OCI-M1 (cell line): ENCODE data around the gene TRAPPC10.

Experiments
- DNase-seq: peaks from one replicate; lab custom pipeline; 2025; lab: John Stamatoyannopoulos, UW

Gene TRAPPC10

DNA sequence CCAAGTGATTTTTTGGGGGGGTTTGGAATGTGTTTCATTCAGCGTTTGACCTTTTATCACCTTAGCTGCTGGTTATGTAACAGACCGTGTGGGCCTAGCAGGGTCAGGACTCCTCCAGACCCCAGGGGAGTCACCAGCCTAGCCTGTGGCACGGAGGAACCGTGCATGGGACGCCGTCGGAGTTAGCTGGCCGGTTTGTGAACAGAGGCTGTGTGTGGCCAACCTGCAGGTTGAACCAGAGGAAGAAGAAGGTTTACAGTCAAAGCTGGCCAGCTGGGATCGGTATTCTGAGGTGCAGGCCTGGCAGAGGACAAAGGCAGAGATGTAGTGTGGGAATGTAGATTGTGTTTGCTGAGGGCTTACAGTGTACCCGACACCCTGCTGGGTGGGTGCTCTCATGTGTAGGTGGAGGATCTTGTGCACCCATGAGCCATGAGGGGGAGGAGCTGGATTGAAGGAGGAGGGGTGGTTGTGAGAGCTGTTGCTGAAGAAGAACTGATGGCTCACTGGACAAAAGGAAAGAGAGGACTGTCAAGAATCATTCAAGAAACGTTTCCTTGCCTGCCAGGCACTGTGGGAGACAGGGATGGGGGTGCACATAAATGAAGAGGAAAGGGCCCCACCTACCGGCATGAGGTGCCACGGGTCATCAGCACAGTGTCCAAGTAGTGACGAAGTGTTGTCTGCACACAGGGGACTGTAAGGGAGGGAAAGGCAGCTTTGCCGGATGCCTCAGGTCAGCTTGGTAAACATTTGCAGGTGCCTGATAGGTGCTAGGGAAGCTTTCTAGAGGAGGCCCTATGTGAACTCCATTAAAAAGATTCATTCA lies 55.1 kb downstream of the TRAPPC10 start:
- DNase-seq = no peak

DNA sequence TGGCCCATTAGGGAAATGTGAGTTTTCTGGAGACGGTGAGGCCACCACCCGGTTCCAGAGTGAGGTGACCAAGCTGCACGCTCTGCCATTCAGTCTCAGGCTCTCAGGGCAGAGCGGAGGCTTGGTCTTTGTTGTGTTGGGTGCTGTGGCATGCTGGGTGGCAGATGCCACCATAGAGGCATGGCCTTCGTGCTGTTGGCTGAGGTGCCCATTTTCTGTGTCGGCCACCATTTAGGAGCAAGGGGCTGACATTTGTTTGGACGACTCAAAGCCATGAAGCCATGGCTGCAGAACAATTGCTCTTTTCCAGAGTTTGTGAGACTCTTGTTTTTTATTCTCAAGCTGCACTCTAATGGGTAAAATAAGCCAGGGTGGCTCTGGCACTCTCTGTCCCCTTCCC lies 58.3 kb downstream of the TRAPPC10 start:
- DNase-seq = no peak

DNA sequence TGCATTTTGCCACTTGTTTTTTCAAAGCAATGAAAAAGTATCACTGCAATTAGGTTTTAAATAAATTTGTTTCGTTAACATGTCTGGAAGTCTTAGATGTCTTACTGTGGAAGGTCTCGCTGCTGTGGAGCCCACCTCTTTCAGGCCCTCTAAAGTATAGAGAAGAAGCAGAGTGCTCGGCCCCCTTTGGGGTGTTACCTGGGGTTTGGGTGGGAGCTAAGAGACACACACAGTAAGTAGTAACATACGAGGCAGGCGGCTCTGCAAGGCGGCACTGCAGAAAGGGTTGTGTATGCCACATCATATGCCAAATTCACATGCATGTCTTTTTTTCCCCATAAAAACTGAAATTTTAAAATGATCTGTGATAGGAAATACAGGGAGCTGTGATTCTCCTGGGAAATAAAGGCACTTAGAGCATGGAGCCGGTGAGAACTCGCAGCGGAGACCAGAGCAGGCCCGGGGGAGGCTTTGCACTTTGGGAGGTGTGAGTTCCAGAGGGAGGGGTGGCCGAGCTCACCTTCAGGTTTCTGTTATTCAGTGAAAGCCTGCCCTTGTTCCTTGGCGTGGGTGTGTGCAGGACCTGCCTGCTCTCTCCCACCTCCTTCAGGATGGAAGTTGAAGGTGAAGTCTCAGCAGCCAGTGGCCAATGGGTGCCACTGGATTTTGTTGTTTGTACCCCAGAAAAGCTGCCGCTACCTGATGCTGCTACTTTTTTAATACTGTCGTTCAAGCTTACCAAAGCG lies 59.4 kb downstream of the TRAPPC10 start:
- DNase-seq = no peak

DNA sequence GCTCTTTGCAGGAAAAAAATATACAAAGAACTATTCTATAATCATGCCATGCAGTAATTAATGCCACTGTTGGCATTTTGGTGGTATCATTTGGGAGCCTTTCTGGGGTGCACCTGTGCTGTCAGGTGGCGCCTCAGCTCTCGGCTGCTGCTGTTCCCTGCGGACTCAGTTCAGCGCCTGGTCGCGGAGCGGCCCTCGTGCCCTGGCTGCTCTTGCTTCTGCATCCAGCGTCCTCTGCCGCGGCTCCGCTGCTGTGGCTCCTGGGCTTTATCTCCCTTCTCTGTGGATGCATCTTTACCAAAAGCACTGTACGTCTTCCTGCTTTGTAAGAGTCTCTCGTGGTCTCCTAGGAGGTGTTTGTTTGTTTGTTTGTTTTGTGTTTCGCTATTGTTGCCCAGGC lies 60.0 kb downstream of the TRAPPC10 start:
- DNase-seq = no peak

DNA sequence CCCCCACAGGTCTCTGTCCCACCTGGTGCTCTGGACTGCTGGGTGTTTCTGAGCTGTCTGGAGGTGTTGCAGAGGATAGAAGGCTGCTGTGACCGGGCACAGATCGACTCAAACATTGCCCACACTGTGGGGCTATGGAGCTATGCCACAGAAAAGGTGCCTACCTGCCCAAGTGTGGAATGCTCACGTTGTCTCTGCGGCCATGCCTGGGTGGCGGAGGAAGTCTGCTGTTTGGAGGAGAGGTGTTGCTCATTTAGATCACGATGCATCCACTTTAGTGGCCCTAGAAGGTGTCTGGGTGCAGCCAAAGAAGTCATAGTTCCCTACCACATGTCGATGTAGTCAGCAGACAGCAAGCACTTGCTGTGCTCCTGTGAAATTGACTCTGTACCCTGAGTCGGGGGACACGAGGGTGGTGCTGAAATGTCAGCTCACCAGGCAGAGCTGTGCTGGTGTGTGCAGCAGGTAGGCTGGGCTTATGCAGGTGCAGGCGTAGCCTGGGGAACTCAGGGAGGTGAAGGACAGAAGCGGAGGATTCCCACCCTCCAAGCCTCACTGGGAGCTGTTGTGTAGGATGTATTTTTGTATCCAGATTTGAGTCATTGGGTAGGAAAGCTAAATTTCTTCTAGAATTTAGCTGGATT lies 62.3 kb downstream of the TRAPPC10 start:
- no peak for DNase-seq

DNA sequence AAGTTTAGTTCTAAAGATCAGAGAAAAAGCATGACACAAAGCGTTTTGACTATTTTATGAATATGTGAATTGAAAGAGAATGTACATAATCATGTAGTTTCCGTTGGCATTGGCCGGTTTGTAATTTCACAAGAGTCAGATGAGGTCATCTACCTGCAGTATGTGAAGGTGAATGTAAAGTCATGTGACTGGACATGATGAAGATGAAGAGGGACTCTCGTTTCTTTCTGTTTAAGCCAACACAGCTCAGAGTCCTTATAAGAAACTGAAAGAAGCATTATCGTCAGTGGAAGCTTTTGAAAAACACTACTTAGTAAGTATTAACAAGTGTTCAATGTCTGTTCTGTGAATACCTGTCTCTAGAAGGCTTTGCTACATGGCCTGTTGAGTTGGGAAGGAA lies 64.2 kb downstream of the TRAPPC10 start:
- DNase-seq = no peak

DNA sequence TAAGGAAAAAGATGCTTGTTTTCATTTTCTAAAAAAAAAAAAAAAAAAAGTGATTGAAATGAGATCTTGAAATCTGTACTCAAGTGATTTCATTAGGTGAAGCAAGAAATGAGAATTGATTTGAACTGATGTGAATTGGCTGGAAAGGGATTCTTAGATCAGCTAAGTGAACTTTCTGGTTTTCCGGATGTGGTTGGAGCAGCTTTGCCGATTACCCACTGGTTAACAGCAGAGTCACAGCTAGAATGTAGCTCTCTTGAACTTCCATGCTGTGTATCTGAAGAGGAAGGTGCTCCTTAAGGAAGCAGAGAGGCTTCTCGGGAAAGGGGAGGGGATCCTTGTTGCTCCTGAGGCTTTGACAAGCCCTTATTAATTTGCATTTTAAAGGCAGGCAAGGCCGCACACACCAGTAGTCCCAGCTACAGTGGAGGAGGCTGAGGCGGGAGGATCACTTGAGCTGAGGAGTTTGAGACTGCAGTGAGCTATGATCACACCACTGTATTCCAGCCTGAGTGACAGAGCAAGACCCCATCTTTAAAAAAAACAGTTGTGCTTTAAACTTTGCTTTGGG lies 66.4 kb downstream of the TRAPPC10 start:
- DNase-seq = no peak

DNA sequence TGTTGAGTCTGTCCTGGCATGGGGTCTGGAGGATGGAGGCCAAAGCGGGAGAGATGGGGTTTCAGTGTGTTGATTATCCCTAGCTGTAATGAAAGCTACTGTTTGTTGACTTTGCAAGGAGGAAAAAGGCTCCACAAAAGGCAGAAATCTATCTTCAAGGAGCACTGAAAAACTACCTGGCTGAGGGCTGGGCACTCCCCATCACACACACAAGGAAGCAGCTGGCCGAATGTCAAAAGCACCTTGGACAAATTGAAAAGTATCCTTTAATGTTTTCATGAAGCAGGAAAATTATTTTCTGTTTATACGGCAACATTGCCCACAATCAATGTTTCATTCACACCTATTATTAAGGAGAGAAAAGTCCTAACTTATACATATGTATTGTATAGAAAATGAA lies 67.3 kb downstream of the TRAPPC10 start:
- DNase-seq = no peak

DNA sequence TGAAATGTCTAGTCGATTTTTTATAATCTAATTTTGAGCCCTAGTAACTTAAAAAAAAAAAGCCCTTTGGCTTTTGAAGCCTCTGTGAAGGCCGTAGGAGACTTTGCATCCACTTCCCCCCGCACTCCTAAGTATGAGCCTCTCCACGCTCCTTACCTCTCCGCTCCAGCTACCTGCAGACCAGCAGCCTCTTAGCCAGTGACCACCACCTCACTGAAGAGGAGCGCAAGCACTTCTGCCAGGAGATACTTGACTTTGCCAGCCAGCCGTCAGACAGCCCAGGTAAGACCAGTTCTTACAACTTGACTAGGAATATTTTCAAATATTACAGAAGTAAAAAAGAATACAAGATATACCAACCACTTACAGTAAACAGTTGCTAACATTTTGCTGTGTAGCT lies 67.7 kb downstream of the TRAPPC10 start:
- no peak for DNase-seq

DNA sequence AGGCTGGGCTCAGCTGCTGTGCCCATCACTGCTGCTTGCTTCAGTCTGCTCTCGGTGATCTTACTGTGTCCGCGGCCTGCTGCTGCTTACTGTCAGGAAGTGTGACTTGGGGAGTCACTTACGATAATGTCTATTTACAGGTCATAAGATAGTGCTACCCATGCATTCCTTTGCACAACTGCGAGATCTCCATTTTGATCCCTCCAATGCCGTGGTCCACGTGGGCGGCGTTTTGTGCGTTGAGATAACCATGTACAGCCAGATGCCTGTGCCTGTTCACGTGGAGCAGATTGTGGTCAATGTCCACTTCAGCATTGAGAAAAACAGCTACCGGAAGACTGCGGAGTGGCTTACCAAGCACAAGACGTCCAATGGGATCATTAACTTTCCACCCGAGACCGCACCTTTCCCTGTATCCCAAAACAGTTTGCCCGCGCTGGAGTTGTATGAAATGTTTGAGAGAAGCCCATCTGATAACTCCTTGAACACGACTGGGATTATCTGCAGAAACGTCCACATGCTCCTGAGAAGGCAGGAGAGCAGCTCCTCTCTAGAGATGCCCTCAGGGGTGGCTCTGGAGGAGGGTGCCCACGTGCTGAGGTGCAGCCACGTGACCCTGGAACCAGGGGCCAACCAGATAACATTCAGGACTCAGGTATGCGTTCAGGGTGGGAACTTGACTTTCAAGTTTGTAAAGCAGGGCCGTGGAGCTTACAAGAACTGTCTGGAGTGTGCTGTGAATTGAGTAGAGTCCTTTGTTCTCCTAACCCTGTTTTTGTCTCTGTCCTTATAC lies 70.7 kb downstream of the TRAPPC10 start:
- no peak for DNase-seq

DNA sequence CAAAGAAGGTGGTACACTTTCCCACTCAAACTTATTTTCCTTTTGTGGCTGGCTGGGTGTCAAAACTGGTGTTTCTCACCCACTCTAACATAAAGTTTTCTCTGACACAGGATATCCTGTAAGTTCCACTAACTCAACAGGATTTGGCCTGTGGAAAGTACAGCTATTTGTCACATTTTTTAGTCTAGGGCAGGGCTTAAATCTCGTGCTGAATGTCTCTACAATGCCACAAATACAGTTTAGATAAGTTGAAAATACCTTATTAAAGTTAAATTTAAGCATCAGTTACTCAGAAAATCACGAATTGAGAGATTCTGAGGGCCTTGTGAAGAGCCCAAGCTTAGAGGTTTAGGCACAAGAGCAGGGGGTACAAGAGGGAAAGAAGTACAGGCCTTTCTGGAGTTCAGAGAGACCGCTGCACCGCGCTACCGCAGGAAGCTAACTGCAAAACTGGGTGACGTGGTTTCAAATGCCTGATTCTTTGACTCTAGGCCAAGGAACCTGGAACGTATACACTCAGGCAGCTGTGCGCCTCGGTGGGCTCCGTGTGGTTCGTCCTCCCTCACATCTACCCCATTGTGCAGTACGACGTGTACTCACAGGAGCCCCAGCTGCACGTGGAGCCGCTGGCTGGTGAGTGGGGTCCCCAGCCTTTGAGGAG lies 71.7 kb downstream of the TRAPPC10 start:
- DNase-seq = no peak

DNA sequence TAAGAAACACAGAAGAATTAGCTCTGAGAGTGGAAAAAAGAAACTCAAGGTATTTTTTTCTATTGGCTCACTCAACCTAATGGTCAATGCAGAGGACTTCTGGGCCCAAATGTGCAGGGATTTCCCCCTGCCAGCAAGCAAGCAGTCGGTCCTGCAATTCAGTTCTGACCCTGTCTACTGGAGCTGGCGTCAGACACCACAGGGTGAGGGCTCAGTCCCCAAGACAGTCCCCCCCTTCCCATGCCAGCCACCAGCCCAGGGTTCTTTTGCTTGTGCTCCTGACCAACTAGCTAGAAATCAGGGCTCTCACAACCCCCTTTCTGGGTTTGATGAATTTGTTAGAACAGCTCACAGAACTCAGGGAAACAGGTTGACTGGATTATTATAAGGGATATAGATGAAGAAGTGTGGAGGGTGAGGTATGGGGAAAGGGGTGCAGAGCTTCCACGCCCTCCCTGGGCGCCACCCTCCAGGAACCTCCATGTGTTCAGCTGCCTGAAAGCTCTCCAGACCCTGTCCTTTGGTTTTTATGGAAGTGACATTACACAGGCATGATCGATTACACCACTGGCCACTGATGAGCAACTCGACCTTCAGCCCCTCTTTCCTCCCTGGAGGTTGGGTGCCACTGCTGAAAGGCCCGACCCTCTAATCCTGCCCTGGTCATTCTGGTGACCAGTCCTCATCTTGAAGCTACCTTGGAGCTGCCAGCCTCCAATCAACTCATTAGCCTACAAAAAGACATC lies 72.6 kb downstream of the TRAPPC10 start:
- DNase-seq = no peak

DNA sequence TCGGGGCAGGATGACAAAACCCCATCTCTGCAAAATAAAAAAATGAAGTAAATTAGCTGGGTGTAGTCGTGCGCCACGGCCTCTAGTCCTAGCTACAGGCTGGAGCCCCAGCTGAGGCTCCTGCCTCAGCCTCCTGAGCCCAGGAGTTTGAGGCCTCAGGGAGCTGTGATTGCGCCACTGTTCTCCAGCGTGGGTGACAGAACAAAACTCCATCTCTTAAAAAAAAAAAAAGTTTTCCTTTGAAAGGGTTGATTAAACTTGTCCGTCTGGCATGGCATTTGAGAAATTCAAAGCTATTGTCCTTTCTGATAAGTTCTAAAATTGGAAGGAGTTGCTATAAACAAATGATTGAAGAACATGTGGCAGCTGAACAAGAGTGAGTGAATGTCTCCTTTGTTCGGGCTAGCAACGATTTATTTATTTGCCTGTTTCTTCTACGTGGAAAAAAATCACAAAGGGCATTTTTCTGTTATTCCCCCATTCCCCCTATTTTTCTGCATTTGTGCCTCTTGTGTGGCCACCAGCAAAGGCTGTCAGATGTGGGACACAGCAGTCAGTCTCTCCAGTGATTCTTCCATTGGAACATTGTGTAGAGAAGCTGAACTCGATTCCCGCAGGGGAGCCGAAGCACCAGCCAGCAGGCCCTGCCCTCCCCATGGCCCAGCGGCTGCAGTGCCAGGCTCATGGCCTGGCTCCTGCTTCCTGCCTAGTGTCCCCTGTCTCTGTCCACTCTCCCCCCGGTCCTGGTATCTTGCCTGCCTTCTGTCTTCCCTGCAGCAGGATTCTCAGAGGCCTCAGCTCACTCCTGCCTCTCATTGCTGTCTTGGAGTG lies 73.6 kb downstream of the TRAPPC10 start:
- DNase-seq = no peak

DNA sequence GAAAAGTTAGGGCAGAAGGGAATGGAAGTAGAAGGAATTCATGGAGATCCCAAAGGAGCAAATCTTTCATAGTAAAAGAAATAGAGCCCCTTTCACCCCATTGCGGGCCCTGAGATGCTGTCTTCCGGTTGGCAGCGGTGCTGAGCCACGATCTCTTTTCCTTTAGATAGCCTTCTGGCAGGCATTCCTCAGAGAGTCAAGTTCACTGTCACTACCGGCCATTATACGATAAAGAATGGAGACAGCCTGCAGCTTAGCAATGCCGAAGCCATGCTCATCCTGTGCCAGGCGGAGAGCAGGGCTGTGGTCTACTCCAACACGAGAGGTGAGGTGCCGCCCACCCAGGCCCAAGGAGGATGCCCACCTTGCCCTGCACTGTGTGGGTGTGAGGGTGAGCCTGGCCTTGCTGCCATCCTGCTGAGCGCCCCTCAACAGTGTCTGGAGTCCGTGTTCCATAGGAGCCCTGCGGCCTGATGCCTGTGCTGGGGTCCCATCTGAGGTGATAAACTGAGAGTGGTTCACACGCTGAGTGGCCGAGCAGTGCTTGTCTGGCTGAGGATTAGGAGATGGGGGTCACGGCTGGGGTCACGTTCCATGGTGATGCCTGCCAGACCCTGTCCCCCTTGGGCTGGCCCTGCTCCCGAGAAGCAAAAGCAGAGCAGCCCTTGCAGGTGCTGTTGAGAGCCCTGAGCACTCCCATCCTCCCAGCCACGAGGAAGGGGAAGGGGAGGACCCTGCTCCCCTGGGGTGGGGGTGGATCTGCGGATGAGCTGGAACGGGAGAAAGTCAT lies 74.7 kb downstream of the TRAPPC10 start:
- no peak for DNase-seq

DNA sequence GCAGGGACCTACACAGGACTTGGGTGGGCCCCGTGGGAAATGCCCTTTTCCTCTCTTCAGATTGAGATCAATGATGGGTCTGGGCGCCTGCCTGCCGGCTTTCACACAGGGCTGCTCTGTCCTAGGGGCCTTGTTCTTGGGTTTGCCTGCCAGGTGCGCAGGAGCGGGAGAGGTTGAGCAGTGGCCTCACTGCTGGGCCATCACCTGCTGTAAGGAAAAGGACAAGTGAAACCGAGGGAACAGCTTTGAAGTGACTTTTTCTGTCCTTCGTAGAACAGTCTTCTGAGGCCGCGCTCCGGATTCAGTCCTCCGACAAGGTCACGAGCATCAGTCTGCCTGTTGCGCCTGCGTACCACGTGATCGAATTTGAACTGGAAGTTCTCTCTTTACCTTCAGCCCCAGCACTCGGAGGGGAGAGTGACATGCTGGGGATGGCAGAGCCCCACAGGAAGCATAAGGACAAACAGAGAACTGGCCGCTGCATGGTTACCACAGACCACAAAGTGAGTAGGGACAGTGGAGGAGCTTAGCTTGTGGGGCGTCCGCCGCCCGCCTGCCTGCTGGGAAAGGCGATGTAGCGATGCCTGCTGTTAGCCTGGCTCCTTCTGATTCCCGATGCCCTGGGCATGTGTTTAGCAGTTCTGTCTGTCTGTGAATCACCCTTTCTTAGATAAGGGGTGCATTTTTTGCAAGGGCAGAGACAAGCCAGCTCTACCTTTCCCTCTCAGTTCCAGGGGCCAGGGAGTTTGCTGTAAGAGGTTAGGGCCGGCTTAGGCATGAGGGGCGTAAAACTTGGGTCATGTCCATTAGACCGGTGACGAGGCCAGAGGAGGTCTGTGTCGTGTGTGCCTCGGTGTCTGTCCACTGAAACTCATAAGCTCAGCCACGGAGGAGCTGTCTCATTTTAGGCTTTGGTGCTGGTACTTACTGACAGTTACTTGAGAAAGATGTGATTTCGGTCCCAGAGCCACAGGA lies 75.6 kb downstream of the TRAPPC10 start:
- no peak for DNase-seq

DNA sequence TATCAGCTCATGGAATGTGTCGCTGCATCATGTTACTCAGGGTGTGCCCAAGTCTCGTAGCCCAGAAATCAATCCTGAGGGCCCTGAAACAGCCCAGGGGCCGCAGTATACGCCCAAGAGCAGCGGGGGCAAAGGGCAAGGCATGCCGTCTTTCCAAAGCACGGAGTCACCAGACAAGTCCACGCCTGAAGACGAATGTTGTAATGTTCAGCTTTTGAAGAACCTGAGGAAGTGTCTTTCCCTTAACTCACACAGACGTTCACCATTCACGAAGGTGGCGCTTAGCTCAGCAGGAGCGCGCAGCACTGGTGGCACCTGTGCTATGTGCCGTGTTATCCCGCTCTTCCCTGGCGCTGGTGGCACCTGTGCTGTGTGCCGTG lies 76.3 kb downstream of the TRAPPC10 start:
- DNase-seq = no peak

DNA sequence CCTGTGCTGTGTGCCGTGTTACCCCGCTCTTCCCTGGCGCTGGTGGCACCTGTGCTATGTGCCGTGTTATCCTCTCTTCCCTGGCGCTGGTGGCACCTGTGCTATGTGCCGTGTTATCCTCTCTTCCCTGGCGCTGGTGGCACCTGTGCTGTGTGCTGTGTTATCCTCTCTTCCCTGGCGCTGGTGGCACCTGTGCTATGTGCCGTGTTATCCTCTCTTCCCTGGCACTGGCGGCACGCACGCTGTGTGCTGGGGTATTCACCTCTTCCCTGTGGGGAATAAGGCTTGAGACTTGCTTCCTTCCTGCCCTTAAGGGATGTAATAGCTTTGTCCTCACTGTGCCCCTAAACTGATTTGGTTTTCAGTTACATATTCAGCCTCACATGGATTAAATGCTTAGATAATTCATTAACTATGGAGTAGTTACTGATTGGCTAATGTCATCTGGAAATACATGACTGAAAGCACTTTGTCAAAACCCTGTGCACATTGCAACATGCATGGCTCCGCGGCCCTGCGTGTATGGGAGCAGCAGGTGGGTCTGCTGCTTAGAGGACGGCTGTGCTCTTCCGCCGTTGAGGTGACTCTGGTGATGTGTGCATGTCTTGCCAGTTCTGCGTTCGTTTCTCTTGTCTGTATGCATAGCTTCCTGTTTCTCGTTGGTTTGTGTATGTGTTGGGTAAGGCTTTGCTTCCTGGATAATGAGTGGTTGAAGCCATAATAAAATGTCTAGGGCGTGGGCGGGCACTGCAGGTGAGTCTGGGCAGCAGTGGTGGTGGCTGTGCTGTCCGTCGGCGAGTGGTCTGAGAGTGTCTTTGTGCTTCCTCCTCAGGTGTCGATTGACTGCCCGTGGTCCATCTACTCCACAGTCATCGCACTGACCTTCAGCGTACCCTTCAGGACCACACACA lies 77.1 kb downstream of the TRAPPC10 start:
- DNase-seq = no peak
